ENCODE results near the gene CTNND2.

- TF ChIP-seq CTCF (IDR thresholded peaks at IDR 0.05; ENCODE audit: borderline replicate concordance, extremely low read depth, low read length, poor library complexity, severe bottlenecking) (no peak), EZH2 (IDR thresholded peaks at IDR 0.05; ENCODE audit: borderline replicate concordance, low read depth, low read length, severe bottlenecking) (no peak)
Measured at GRCh38 chr5:11510889-11511288, 393.4 kb downstream of the CTNND2 start.

All from DND-41 (cell line).